GM18517 (cell line): ENCODE data around the gene GATB.

Experiments used
- ATAC-seq: cut with Tn5 transposase; IDR thresholded peaks from one replicate; pipeline ENCODE4 v1.9.1; 2021; ENCODE audit warnings: mild to moderate bottlenecking, moderate library complexity; ENCODE audit not compliant: unreplicated experiment

GATB gene

DNA sequence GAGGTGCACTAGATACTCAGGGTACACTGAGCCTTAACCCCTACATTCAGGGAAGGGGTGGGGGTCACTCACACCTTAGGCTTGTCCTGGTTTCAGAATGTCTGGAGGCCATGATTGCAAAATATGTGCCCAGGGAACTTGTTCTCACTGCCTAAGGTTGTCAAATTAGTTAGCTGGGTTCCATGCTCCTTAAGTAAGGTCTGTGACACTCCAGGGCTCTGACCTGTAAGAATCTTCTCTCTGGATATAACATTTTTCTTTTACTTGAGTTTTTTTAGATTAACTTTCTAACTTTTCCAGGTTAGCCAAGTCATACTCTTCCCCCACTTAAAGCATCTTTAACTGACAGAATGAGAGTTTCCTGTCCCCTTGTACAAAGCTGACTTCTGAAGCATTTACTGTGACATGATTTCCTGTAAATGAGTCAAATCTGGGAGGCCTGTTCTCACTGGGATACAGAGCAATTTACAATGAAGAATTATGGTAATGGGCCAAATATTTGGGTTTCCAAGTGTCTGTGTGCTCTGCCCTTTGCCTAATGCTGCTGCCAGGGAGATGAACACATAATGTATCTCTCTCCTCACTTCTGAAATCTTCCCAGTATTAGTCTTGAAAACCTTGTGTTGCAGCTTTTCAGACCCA, 101.7 kb downstream of the GATB start:
- ATAC-seq: no peak

DNA sequence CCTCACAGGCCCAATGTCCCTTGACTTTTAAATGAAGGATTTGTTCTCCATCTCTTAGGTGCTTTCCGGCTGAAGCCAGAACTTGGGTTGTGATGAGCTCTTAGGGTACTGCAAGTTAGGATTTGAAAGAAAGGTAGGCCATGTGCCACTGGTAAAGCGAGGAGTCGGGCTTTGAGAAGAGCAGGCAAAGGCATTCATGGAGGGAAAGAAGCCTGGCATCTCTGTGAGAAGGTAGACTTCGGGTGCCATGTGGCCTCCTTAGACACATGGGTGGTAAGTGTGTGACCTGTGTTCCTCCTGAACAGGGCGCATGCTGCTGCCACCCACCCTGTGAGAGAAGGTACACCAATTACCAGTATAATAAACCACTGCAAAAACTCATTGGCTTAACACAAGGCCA, 102.9 kb downstream of the GATB start:
- no peak for ATAC-seq

DNA sequence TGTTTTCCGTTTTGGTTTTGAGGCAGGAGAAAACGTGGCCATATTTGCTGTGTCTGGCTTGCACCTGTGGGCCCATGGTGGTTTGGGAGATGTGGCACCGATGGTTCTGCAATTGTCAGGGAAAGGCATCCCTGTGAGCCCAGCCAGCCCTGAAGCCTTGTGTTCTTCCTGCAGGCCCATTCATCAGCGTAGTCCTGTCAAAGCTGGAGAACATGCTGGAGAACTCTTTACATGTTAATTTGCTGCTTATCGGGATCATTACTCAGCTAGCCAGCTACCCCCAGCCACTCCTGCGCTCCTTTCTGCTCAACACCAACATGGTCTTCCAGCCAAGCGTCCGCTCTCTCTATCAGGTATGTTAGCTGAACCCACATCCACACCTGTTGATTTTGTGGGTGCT, 104.7 kb downstream of the GATB start:
- ATAC-seq: no peak

DNA sequence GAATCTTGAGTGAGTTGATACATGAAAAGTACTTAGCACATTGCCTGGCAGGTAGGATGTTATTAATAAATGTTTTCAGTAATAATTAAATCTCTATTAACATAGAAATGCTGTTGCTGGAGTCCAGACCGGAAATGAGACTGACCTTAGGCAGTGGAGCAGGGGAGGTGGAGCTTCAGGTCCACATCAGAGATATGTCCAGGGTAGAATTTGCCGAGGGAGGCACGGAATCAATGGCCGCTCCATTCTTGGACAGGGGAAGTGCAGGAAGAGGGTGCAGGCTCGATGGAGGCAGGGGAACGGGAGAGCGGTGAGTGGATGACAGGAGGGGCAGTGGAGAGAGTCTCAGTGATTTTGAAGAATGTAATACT, 107.3 kb downstream of the GATB start:
- ATAC-seq: no peak

DNA sequence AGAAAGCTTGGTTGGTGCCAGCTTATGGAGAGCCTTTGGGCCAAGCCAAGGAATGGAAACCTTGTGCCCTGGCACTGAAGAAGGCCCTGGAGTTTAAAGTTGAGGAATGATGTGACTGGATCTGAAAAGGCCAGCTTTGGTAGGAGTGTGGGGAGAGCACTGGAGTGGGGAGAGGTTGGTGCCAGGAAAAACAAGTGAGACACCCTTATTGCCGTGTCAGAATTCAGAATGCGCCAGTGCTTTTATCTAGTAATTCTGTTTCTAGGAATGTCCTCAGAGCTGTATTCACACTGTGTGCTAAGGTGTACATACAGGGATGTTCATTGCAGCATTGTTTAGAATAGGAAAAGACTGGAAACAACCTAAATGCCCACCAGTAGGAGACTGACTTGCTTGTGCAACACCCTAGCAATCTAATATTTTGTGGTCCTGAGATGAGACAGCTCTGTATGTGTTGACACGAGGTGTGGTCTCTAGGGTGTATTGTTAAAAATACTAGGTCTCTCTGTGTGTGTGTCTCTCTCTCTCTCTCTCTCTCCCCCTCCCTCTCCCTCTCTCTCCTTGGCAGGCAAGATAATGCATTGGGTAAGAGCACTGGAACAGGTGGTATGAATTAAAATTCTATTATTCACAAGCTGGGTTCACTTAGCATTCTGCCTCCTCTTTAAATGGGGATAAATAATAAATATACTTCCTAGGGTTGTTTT, 107.8 kb downstream of the GATB start:
- no peak for ATAC-seq

DNA sequence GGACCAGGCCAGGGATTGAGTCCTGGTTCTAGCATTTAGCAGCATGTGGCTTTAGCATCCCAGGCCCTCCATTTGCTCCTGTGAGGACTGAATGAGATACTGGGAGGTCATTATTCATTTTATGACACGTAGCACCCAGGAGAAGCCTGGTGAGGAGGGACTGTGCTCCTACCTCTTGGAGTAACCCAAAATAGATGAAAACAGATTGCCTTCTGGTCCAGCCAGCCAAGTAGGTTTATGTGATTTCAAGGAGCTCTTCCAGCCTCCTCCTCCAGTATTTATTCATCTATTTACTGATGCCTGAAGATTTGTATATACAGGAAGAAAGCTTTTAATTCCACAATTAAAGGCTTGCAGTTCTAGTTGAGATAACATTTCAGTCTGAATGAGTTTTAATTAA, 109.3 kb downstream of the GATB start:
- ATAC-seq: no peak

DNA sequence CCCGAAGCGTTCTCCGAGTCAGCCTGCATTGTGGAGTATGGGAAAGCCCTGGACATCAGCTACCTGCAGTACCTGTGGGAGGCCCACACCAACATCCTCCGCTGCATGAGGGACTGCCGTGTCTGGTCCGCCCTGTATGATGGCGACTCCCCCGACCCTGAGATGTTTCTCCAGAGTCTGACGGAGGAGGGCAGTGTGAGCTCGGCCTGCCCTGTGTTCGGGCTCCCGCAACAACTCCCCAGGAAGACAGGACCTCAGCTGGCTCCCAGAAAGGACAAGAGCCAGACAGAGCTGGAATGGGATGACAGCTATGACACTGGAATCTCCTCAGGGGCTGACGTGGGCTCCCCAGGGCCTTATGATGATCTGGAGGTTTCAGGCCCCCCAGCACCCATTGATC, 111.3 kb downstream of the GATB start:
- no peak for ATAC-seq

DNA sequence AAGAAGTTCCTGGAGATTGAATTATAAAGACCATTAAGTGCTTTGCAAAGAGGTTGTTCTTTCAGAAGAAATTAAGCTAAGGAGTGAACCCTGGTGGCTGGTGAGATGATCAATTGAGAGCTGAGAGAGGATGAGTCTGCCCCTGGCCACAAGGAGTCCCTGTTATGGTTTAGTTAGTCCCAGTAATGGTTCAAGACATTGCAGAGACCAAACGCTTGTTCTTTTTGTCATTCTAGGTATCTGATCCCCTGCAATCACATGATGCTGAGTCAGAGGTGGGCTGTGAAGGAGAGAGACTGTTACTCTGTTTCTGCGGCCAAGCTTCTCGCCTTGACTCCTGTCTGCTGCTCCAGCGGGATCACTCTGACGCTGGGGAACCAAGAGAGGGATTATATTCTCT, 114.5 kb downstream of the GATB start:
- no peak for ATAC-seq

DNA sequence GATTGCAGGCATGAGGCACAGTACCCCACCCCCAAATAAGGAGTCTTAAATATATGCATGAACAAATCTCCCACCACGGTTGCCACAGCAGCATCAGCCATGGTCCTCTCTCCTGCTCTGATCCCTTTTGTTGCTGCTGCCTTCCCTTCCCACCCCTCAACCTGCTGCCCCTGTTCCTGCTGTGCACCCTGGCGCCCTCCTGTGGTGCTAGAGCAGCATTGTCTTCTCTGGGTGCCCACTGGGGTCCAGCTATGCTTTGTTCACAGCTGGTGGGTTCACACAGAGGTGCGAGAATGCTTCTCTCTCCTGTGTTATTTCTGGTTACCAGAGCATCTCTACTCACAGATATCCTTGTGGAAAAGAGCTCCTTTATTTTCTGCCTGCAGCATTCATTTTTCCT, 116.2 kb downstream of the GATB start:
- ATAC-seq: no peak

DNA sequence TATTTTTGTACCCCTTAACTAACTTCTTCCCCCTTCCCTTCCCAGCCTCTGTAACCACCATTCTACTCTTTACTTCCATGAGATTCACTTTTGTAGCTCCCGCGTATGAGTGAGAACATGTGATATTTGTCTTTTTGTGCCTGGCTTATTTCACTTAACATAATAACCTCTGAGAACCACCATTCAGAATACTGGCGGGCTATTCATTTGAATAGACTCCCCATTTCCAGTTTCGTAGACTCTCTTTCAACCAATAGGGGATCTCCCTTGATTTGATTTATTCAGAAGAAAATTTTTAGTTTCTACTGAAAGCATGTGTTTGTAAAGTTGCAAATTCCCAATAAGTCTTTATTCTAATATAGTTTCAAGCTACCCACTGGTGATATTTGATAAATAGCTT, 117.2 kb downstream of the GATB start:
- no peak for ATAC-seq

DNA sequence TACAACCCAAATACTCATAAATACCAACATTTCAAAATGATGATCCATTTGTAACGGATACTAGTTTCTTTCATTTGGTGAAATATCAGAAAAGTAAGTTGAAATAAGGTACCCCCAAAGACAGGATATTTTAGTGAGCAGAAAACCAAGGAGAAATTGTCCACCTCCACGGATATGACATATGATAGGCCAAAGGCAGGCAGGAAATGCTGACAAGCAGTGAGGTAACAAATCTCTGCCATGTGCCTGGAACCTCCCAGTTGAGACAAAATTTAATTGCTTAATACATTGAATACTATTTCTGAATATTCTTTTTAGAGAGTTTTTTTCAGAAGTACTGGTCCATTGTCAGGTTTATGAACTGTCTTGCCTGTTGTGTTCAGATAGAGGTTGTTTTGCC, 118.8 kb downstream of the GATB start:
- no peak for ATAC-seq

DNA sequence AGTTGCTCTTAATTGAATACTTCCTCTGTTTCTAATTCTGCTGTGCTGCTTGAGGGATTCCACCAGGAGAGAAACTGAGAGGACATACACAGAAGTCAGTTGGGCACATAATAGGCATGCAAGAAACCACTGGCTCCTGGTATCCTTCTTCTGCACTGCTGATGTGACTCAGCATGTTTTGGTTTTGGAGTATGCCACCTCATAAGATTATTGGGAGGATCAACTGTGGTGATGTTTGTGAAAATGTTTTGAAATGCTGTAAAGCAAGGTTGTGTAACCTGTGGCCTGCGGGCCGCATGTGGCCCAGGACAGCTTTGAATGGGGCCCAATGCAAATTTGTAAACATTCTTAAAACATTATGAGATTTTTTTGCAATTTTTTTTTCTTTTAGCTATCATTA, 119.6 kb downstream of the GATB start:
- ATAC-seq: no peak

DNA sequence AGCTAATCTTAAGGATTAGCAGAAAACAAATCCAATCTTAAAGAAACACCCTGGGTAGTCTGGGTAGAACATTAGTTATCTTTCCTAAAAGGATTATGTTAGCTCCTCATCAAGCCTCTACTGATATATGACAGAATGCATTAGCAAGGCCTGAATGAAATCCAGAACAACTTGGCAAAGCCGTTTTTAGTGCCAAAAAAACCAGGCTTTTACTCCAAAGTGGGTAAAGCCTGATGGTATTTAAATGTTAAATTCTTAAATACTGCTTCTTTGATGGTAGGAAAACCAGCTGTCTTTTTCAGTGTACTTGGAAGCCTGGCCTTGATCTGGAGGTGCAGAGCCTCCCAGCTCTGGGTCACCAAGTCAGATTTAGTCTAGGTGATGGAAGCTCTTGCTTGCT, 120.4 kb downstream of the GATB start:
- ATAC-seq: no peak

DNA sequence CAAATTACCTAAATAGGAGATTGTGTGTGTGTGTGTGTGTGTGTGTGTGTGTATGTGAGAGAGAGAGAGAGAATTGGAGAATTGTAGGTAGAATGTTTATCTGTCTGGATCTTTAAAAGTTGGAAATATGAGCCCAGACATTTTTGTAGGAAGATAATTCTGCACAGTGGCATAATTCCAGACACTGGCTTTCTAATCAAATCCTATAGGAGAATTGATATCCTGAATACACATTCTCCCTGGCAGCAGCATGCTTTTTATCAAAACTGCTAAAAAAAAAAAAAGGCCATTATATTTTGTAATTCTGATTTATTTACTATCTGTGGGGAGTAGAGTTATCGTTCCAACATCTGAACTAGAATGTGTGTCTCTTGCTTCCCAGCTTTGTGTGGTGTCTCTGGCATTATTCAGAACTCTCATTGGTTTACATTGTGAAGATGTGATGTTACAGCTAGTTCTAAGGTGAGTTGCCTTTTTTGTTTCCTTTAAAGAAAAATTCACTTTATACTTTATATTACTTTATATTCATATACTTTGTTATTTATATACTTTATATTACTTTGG, 122.4 kb downstream of the GATB start:
- no peak for ATAC-seq

DNA sequence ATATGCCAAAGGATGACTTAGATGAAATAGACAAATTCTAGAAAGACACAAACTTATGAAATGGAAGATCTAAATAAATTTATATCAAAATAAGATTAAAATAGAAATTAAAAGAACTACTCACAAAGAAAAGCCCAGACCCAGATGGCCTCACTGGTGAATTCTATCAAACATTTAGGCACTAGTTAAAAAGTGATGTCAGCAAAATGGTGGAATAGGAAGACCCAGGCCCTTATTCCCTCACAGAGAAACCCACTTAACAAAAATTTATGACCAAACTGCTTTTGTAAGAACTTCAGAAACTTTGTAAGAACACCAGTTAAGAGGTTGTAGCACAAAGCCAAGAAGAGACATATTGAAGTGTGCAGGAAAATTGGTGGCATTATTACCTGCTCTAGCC, 129.5 kb downstream of the GATB start:
- no peak for ATAC-seq

DNA sequence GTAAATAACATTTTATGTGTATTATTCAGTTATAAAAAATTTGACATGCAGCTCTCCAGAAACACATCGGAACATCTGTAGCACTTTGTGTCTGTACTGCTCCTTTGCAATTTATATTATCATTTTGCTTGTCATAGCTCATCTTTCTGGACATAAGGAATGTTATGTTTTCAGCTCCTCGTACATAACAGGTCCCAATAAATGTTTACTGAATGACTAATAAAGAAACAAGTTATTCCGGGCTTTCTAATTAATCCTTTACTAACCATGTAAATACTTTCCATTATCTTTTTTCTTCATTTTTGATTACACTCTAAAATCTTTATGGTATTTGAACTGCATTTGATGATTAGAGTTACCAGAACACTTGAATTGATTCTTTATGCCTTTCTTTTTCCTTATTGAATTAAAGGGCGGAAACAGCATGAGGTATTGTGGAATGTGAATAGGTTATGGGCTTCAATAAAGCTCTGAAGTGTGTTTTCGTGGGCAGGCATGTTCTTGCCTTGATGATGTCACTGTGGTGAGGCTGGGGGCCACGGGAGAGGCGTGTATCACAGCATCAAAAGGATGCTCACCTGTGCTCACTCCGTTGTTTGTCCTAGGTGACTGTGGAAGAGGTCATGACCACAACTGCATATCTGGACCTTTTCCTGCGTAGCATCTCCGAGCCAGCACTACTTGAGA, 131.6 kb downstream of the GATB start:
- no peak for ATAC-seq

DNA sequence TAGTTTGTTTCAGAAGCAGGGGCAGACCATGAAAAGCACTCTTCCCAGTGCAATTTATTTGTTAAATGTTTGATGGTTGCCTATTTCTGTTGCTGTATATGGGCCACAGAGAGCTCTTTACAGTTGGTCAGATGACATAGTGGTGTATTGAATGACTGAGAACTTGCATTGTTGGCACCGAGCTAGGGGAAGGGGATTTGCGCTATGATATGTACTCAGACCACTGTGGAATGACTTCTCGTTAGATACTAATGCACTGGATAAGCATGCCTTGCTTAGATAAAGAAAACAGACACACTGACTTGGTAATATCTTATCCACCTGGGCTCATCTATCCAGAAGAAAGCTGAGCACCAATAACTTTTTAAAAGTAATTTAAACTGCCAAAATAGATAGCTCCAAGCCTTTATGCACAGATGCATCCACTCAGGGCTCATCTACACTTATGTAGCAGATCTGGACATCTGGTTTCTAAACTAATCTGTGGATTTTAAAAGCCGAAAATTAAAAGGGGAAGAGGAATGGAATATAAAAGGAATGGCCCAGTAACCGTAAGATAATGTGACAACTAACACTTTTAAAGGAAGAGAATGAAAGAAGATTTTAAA, 132.7 kb downstream of the GATB start:
- ATAC-seq: no peak

DNA sequence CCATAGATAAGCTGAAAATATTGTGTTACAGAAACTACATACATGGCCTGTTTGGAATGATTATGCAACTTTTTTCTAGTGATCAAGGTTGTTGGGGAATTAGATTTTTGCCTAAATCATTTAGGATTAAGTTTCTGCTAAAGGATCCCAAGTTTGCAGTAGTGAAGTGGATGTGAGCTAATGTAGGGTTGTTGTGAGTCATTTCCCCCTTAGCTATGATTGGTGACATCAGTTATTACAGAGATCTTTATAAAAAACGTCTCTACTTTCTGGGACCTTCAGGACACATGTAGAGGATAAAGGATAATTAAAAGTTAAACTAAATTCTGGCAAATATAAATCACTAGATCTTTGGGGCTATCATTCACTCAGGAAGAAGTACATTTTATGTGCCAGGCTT, 133.3 kb downstream of the GATB start:
- no peak for ATAC-seq

DNA sequence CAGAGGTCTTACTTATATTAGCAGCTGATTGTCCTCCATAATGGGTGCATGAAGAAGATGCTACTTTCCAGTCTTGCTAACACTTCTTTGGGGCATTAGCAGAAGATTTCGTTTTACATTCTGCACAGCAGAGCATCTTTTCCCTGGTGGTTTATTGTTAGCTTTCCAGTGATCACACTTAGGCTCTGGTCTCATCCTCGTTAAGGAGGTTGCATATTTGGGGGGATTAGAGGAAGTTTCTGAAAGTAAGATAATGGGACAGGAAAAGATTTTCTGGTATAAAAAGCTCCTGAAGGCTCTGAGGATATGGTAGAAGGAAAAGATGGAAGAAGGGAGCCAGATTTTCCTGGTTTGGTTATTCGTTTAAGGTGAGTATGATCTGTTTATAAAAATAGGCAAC, 134.1 kb downstream of the GATB start:
- no peak for ATAC-seq

DNA sequence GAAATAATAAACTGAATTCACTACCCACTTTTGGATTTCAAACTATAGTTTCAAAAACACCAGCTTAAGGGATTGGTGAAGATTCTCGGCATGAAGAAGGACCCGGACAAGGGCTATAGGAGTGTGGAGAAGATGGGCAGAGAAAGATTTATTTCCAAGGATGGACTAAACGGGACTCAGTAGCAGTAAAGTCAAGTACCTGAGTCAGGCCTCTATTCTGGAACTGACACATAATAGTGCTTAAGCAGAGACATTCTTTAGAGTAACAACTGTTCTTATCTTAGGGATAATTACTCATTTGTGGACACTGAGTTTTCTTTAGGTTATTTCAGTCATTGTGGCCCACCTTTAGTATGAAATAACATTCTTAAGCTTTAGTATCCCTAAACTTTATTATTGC, 134.6 kb downstream of the GATB start:
- no peak for ATAC-seq

DNA sequence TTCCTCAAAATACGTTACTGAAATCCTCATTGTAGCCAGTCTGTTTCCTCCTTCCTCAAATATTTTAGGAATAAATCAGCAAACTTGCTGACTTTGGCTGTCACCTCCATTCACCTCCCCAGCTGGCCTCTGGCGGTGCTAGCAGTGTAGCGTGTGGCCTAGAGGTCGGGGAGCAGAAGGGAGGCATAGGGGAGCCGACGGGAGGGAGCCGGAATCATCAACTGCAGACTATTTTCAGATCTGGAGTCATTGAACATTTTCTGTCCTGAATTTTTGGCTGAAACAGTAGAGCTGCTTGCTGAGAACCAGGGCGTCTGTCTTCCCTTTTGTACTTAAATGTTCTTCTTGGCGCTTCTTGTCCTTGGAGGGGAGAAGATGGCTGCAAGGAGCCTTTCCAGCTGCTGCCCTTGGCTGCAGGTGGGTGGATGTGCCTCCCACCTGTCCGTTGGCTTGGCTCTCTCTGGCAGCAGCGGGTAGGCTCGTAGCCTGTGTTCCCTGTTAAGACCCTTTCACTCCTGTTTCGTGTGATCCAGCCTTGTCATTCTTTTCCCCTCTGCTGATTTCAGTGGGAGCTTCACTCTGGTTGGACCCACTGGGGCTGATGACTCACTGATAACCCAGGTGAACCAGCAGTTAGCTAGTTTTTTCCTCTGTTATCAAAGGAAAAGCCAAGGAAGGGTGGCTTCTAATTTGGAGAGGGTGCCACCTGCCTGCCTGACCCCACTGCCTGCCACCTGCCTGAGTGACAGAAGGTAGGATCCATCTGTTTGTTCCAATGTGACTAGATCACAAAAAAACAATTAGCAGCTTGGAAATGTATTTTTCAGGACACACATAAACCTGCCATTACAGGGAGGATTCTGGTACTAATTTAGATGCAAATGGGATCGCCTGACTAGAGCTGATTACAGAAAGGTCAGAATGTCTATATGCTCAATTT, 135.9 kb downstream of the GATB start:
- no peak for ATAC-seq
